ENCODE data around the gene PCSK9. TPM values are rescaled to one million over a fixed set of nuclear protein-coding genes. Genes with fewer than 3 reads are reported as not detected.

Gene PCSK9
- polyA plus RNA-seq, 2 of the 4 experiments (the other 2 are of a cell fraction): 1.7 to 7.3 TPM

- ChIA-PET CTCF (no interaction called here), POLR2A (no interaction called here)
- FAIRE-seq: no peak
- Histone ChIP-seq H3K4me1 (no peaks in the 10 kb centered on the region), H3K9me3 (no peaks in the 10 kb centered on the region), H3K4me3 (no peak overlapping the region), H3K27ac (no peak overlapping the region), H3K4me2 (no peak overlapping the region)
- no peak for ATAC-seq
- WGBS (ENCODE audit: missing lambda C conversion rate): 75% methylated on average over 16 of the region's 29 CpGs
- DNase-seq (ENCODE audit: low read depth in 1 of 2, low spot score in 1 of 2): no peak
- TF ChIP-seq GATA3 (IDR thresholded peaks at IDR 0.05; ENCODE audit: borderline replicate concordance) (no peak), ZFP36 (IDR thresholded peaks at IDR 0.05; ENCODE audit: borderline replicate concordance, partially characterized antibody) (no peak), JUNB (IDR thresholded peaks at IDR 0.05) (no peak), USF2 (IDR thresholded peaks at IDR 0.05) (no peak)
Measured at GRCh38 chr1:55052221-55053142, 13.1 kb downstream of the PCSK9 start.

- ATAC-seq: no peak
- CTCF ChIA-PET: no interaction called here
Measured at GRCh38 chr1:55053265-55053954, 14.1 kb downstream of the PCSK9 start.

More at GRCh38 chr1:55053265-55053954, 14.1 kb downstream of the PCSK9 start:
- WGBS (ENCODE audit: missing lambda C conversion rate): 57% methylated on average over 5 of the region's 7 CpGs
- H3K4me2 ChIP-seq: no peak overlapping the region
- H3K27ac ChIP-seq: no peak overlapping the region
- POLR2A ChIA-PET: no interaction called here
- FAIRE-seq: no peak
- no peaks in the 10 kb centered on the region for H3K9me3 ChIP-seq
- no peaks in the 10 kb centered on the region for H3K4me1 ChIP-seq
- no peak for DNase-seq (ENCODE audit: low read depth in 1 of 2, low spot score in 1 of 2)
- TF ChIP-seq FOSL2 (IDR thresholded peaks at IDR 0.05) (no peak), FOSL2 (CRISPR knock-in tag; IDR thresholded peaks at IDR 0.05) (no peak), FOSB (CRISPR knock-in tag; IDR thresholded peaks at IDR 0.05) (no peak), REST (IDR thresholded peaks at IDR 0.05) (no peak), SREBF2 (IDR thresholded peaks at IDR 0.05) (no peak), CHD2 (IDR thresholded peaks at IDR 0.05; ENCODE audit: low read length, partially characterized antibody) (no peak), RCOR1 (IDR thresholded peaks at IDR 0.05; ENCODE audit: low read depth, low read length) (no peak), NFE2L2 (conservative IDR thresholded peaks at IDR 0.05; ENCODE audit: low read length) (no peak), BCL3 (IDR thresholded peaks at IDR 0.05) (no peak)
- no peak overlapping the region for H3K4me3 ChIP-seq

Data from A549 (cell line).